HL-60 (cell line): ENCODE data around the gene MCAM.

ENCODE experiments used
- POLR2AphosphoS5 ChIP-seq: IDR thresholded peaks from 2 replicates; pipeline ENCODE4 v1.6.1; 2012; ENCODE audit warnings: low read depth
- TF ChIP-seq, protein P1 (sequence below): IDR thresholded peaks from one replicate; pipeline ENCODE4 v1.5.1; 2011; ENCODE audit warnings: low read length, control low read depth, inconsistent platforms; ENCODE audit not compliant: insufficient read depth
- TF ChIP-seq, protein P2 (sequence below): IDR thresholded peaks from 2 replicates; pipeline ENCODE4 v1.6.1; 2012; ENCODE audit warnings: low read depth; ENCODE audit not compliant: insufficient replicate concordance

DNA sequence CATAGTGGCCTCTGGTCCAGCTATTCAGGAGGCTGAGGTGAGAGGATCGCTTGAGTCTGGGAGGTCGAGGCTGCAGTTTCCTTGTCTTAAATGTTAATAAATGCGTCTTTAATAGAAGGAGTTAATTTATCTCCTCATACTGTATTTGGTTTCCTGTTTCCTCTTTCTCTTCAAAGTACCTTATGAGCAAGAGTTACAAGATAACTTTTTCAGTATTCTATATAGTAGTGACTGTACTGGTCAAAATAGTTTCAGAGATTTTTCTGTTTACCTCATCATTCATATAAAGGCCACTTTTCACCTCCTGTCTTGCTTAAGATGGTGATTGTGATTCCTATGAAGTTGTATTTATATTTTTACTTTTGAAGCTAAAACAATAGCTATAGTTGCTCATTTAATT, 50.9 kb downstream of the MCAM start:
- TF ChIP-seq, protein P1, sequence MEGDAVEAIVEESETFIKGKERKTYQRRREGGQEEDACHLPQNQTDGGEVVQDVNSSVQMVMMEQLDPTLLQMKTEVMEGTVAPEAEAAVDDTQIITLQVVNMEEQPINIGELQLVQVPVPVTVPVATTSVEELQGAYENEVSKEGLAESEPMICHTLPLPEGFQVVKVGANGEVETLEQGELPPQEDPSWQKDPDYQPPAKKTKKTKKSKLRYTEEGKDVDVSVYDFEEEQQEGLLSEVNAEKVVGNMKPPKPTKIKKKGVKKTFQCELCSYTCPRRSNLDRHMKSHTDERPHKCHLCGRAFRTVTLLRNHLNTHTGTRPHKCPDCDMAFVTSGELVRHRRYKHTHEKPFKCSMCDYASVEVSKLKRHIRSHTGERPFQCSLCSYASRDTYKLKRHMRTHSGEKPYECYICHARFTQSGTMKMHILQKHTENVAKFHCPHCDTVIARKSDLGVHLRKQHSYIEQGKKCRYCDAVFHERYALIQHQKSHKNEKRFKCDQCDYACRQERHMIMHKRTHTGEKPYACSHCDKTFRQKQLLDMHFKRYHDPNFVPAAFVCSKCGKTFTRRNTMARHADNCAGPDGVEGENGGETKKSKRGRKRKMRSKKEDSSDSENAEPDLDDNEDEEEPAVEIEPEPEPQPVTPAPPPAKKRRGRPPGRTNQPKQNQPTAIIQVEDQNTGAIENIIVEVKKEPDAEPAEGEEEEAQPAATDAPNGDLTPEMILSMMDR, result no peak
- TF ChIP-seq, protein P2, sequence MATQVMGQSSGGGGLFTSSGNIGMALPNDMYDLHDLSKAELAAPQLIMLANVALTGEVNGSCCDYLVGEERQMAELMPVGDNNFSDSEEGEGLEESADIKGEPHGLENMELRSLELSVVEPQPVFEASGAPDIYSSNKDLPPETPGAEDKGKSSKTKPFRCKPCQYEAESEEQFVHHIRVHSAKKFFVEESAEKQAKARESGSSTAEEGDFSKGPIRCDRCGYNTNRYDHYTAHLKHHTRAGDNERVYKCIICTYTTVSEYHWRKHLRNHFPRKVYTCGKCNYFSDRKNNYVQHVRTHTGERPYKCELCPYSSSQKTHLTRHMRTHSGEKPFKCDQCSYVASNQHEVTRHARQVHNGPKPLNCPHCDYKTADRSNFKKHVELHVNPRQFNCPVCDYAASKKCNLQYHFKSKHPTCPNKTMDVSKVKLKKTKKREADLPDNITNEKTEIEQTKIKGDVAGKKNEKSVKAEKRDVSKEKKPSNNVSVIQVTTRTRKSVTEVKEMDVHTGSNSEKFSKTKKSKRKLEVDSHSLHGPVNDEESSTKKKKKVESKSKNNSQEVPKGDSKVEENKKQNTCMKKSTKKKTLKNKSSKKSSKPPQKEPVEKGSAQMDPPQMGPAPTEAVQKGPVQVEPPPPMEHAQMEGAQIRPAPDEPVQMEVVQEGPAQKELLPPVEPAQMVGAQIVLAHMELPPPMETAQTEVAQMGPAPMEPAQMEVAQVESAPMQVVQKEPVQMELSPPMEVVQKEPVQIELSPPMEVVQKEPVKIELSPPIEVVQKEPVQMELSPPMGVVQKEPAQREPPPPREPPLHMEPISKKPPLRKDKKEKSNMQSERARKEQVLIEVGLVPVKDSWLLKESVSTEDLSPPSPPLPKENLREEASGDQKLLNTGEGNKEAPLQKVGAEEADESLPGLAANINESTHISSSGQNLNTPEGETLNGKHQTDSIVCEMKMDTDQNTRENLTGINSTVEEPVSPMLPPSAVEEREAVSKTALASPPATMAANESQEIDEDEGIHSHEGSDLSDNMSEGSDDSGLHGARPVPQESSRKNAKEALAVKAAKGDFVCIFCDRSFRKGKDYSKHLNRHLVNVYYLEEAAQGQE, result no peak
- no peak for TF ChIP-seq POLR2AphosphoS5
